K562 treated with DMSO at 1 percent for 48 hours (cell line): Measurements from ENCODE around the gene ENDOG. TPM values are rescaled to one million over a fixed set of nuclear protein-coding genes. Genes with fewer than 3 reads are reported as not detected.

Source experiments
- total RNA-seq: library from RNA; unstranded; fragments of 300-600 nt; gene quantifications from 2 replicates; pipeline ENCODE4 v1.2.3, GENCODE V29; 2022; ENCODE audit warnings: low replicate concordance; ENCODE audit errors: extremely low read depth

The ENDOG gene
- total RNA-seq: not detected in 2 replicates

GRCh38 chr9:128818099-128818838, at the start of gene ENDOG:
ENDOG (plus strand) TSS chr9:128818500; CDS start chr9:128818685, 185 bp downstream.

GRCh38 chr9:128771745-128772519, 46.4 kb upstream of the ENDOG start, which contains the start of gene ZER1:
ZER1 (minus strand) TSS chr9:128771927; CDS start chr9:128755565, 16,362 bp downstream.

GRCh38 chr9:128786681-128787601, 31.4 kb upstream of the ENDOG start, which contains the start of gene TBC1D13:
TBC1D13 (plus strand) TSS chr9:128787253; CDS start chr9:128787354, 101 bp downstream.

GRCh38 chr9:128829477-128830251, 11.4 kb downstream of the ENDOG start, which contains the start of gene SPOUT1:
SPOUT1 (minus strand) TSS chr9:128829794; CDS start chr9:128829780, 14 bp downstream.

Other genes starting within 250 kb of the ENDOG start
- not detected in 2 replicates for gene DYNC2I2, start 161.7 kb upstream of the ENDOG start, total RNA-seq
- 792 TPM in 1 of 2 replicates, not detected in the other for gene SET, start 129.3 kb upstream of the ENDOG start, total RNA-seq
- not detected in 2 replicates for gene PKN3, start 116.0 kb upstream of the ENDOG start, total RNA-seq
- not detected in 2 replicates for gene ZDHHC12, start 94.4 kb upstream of the ENDOG start, total RNA-seq
- not detected in 2 replicates for gene ZER1, start 46.6 kb upstream of the ENDOG start, total RNA-seq
- gene TBC1D13, start 31.2 kb upstream of the ENDOG start, total RNA-seq: not detected in 2 replicates
- 1,149 TPM in 1 of 2 replicates, not detected in the other for gene SPOUT1, start 11.3 kb downstream of the ENDOG start, total RNA-seq
- gene KYAT1, start 63.5 kb downstream of the ENDOG start, total RNA-seq: not detected in 2 replicates
- not detected in 2 replicates for gene LRRC8A, start 63.6 kb downstream of the ENDOG start, total RNA-seq
- gene PHYHD1, start 102.5 kb downstream of the ENDOG start, total RNA-seq: not detected in 2 replicates
- gene DOLK, start 129.1 kb downstream of the ENDOG start, total RNA-seq: not detected in 2 replicates
- gene NUP188, start 129.2 kb downstream of the ENDOG start, total RNA-seq: 457 TPM in 1 of 2 replicates, not detected in the other
- gene SH3GLB2, start 209.8 kb downstream of the ENDOG start, total RNA-seq: 434 TPM in 1 of 2 replicates, not detected in the other
- 179 TPM in 1 of 2 replicates, not detected in the other for gene MIGA2, start 218.1 kb downstream of the ENDOG start, total RNA-seq